Esophagus squamous epithelium (tissue), 5 donors: Measurements from ENCODE around the gene ZIC2. TPM values are rescaled to one million over a fixed set of nuclear protein-coding genes. Genes with fewer than 3 reads are reported as not detected.

ENCODE experiments used
- DNase-seq: peaks from one replicate; lab custom pipeline; 2025; lab: John Stamatoyannopoulos, UW
- H3K27ac ChIP-seq, 4 donors: fragments of 200-600 bp; sonication (generic); one replicate each; pipeline ENCODE4 v1.5.1; 2016 to 2019; ENCODE audit warnings: mild to moderate bottlenecking in 1 of 4
- H3K27me3 ChIP-seq, 4 donors: fragments of 200-600 bp; sonication (generic); 1 replicate in 3 of 4; 2 replicates in 1 of 4; pipeline versions ENCODE4 v1.5.1 to v1.6.0; 2017 to 2021; ENCODE audit warnings: antibody characterized with exemption in 1 of 4
- H3K36me3 ChIP-seq, 3 donors: fragments of 200-600 bp; sonication (generic); one replicate each; pipeline ENCODE4 v1.5.1; 2016 to 2019
- H3K4me1 ChIP-seq, 3 donors: fragments of 200-600 bp; sonication (generic); one replicate each; pipeline ENCODE4 v1.5.1; 2017 to 2019
- H3K4me3 ChIP-seq, 4 donors: fragments of 200-600 bp; sonication (generic); 1 replicate in 3 of 4; 2 replicates in 1 of 4; pipeline ENCODE4 v1.5.1; 2016 to 2019; ENCODE audit warnings: mild to moderate bottlenecking in 2 of 4, moderate library complexity in 1 of 4
- H3K9me3 ChIP-seq, 3 donors: fragments of 200-600 bp; sonication (generic); one replicate each; pipeline ENCODE4 v1.5.1; 2016 to 2019
- CTCF ChIP-seq, 6 experiments: fragments of 450-650 bp in 4 of 6; fragments of 200-600 bp in 2 of 6; sonication (generic) in 2 of 6; IDR thresholded peaks; one replicate each; pipeline ENCODE4 v1.5.1; 2016 to 2019; ENCODE audit warnings: antibody characterized with exemption in 6 of 6, mild to moderate bottlenecking in 4 of 6, moderate library complexity in 4 of 6
- POLR2A ChIP-seq, 4 donors: fragments of 450-650 bp; IDR thresholded peaks; one replicate each; pipeline ENCODE4 v1.6.1; 2017; ENCODE audit warnings: antibody characterized with exemption in 4 of 4, mild to moderate bottlenecking in 4 of 4, moderate library complexity in 3 of 4
- WGBS, 2 donors: methylation state at CpG; one replicate each; pipeline ENCODE4 v1.1.5; 2018; 5-methylcytosine and 5-hydroxymethylcytosine counted together
- intact Hi-C: fragments of 100-400 bp; cut with DNase I; formaldehyde crosslinking; loops from one replicate; pipeline ENCODE4 v1.15.0; 2022
- total RNA-seq, 4 donors: library from RNA; depleted of rRNA; stranded (reverse); fragments of >200 nt; gene quantifications; one replicate each; pipeline ENCODE4 v1.1.0, GENCODE V29; 2016
- donor health status: DM: yes; HTN: yes; CAD: no.

Gene ZIC2
- total RNA-seq, 4 donors from 2014 or later, result under 0.01 TPM; not detected in 3

- no peak for DNase-seq
- intact Hi-C loops, result no loop called here
- Histone ChIP-seq H3K9me3 (peaks cover 0 to 14% (median 9%) of the 10 kb centered on the region in 3 donors), H3K36me3 (no peaks in the 10 kb centered on the region), H3K27ac (no peak within 1 kb of the TSS), H3K4me1 (peaks cover 24 to 47% (median 35%) of the 10 kb centered on the region in 3 donors), H3K4me3 (peak within 1 kb of the TSS; percentile 20 to 63 (median 38)), H3K27me3 (peaks cover 52 to 100% (median 79%) of the 10 kb centered on the region in 4 donors)
- TF ChIP-seq POLR2A (IDR thresholded peaks at IDR 0.05), result no peak
- 0 to 6% methylated on average over 1 to 20 of the region's 41 CpGs for WGBS, 2 donors
Observed at GRCh38 chr13:99971576-99972189, 9.9 kb upstream of the ZIC2 start, which contains the start of gene ZIC5. Gene ZIC5, minus strand, starts transcription at chr13:99971767. Its CDS starts 164 bp downstream, at chr13:99971603.

- no peak overlapping the region for H3K27ac ChIP-seq
- DNase-seq, result no peak
- TF ChIP-seq CTCF (IDR thresholded peaks at IDR 0.05) (no peak), POLR2A (IDR thresholded peaks at IDR 0.05) (no peak)
- WGBS, 2 donors, result 18 to 21% methylated on average over 15 to 18 of the region's 18 CpGs
- H3K4me3 ChIP-seq, result no peak overlapping the region
- H3K36me3 ChIP-seq, result no peaks in the 10 kb centered on the region
- intact Hi-C loops, result no loop called here
- H3K9me3 ChIP-seq, result peaks cover 0 to 14% (median 9%) of the 10 kb centered on the region in 3 donors
- peaks cover 52 to 100% (median 81%) of the 10 kb centered on the region in 4 donors for H3K27me3 ChIP-seq
- H3K4me1 ChIP-seq, result peaks cover 24 to 47% (median 35%) of the 10 kb centered on the region in 3 donors
Observed at GRCh38 chr13:99972190-99972731, 9.3 kb upstream of the ZIC2 start.

DNA sequence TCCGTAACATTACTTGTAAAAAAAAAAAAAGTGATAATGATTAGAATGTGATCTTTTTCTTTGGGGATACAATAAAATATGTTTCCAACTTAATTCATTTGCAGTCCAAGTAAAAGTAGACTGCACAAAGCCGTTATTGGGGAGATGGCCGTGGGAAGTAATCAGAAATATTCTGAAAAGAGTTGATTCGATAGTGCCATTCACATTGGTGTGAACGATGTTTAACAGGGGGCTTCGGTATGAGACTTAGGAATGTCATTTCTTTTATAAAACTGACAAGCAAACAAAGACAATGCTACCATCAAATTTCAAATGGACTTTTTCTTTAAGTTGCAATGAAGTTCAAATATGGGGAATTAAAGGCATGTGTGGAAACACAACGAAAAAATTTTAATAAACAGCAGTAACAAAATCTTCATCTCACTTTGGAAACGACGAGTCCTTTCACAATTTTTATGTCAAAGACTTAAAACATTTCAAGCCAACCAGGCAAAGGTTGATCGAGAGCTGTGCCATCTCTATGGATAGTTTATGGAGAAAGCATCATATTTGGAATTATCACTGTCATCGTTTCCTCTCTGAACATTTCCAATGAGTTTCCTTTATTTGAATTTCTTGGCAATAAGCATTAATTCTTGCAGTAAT, 8.3 kb upstream of the ZIC2 start:
- Histone ChIP-seq H3K9me3 (peaks cover 0 to 14% (median 9%) of the 10 kb centered on the region in 3 donors), H3K36me3 (no peaks in the 10 kb centered on the region), H3K4me3 (no peak overlapping the region), H3K4me1 (peaks cover 24 to 45% (median 34%) of the 10 kb centered on the region in 3 donors), H3K27me3 (peaks cover 52 to 100% (median 81%) of the 10 kb centered on the region in 4 donors), H3K27ac (no peak overlapping the region)
- intact Hi-C loops, result no loop called here
- no peak for DNase-seq
- 16 to 18% methylated on average over 11 of the region's 11 CpGs for WGBS, 2 donors
- no peak for TF ChIP-seq CTCF (IDR thresholded peaks at IDR 0.05)
- no peak for TF ChIP-seq POLR2A (IDR thresholded peaks at IDR 0.05)

DNA sequence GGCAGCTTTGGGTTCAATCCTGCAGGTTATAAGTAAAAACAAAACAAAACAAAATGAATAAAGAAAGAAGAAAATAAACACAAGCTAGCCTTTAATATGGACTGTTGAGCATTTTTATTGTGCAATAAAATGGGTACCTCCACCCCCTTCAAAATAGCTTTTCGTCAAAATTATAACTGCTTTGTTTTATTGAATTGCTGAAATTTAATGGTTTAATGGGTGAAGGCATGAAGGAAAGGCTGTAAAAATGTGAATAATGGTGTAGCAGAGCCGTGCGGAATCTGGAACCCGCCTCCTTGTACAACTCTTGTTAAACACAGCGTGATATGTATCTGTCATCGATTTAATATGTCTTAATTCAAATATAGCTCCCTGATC, 7.8 kb upstream of the ZIC2 start:
- H3K36me3 ChIP-seq, result no peaks in the 10 kb centered on the region
- H3K27ac ChIP-seq, result no peak overlapping the region
- peaks cover 21 to 45% (median 28%) of the 10 kb centered on the region in 3 donors for H3K4me1 ChIP-seq
- H3K4me3 ChIP-seq, result no peak overlapping the region
- 23% methylated on average over 6 of the region's 6 CpGs for WGBS, 2 donors
- peaks cover 53 to 100% (median 85%) of the 10 kb centered on the region in 4 donors for H3K27me3 ChIP-seq
- intact Hi-C loops, result no loop called here
- H3K9me3 ChIP-seq, result peaks cover 0 to 14% (median 9%) of the 10 kb centered on the region in 3 donors
- no peak for DNase-seq
- no peak for TF ChIP-seq POLR2A (IDR thresholded peaks at IDR 0.05)
- TF ChIP-seq CTCF (IDR thresholded peaks at IDR 0.05), result no peak

GRCh38 chr13:99974296-99974938, 7.2 kb upstream of the ZIC2 start:
- H3K36me3 ChIP-seq, result no peaks in the 10 kb centered on the region
- peaks cover 48 to 100% (median 85%) of the 10 kb centered on the region in 4 donors for H3K27me3 ChIP-seq
- TF ChIP-seq POLR2A (IDR thresholded peaks at IDR 0.05) (no peak), CTCF (IDR thresholded peaks at IDR 0.05) (no peak)
- H3K27ac ChIP-seq, result no peak overlapping the region
- H3K4me3 ChIP-seq, result no peak overlapping the region
- DNase-seq, result no peak
- peaks cover 16 to 45% (median 25%) of the 10 kb centered on the region in 3 donors for H3K4me1 ChIP-seq
- WGBS, 2 donors, result 22 to 31% methylated on average over 7 to 16 of the region's 18 CpGs
- peaks cover 0 to 14% (median 9%) of the 10 kb centered on the region in 3 donors for H3K9me3 ChIP-seq
- intact Hi-C loops, result no loop called here
